HL-60 (cell line): Measurements from ENCODE around the gene TCF25.

Source experiments
- DNase-seq, 2 experiments: peaks; one replicate each; pipeline ENCODE4 v3.0.0-alpha.2; 2010 to 2020; ENCODE audit warnings: low read depth in 1 of 2, low spot score in 1 of 2
- H3K27ac ChIP-seq: fragments of 250-450 bp; sonication (Bioruptor Pico); replicated peaks from 2 replicates; pipeline ENCODE4 v1.5.1; 2020; ENCODE audit warnings: mild to moderate bottlenecking, moderate library complexity
- H3K27me3 ChIP-seq: fragments of 250-450 bp; sonication (Bioruptor Pico); 2 replicates; pipeline ENCODE4 v1.5.1; 2021; ENCODE audit warnings: mild to moderate bottlenecking, moderate library complexity; ENCODE audit not compliant: insufficient read depth, poor library complexity, severe bottlenecking
- H3K4me3 ChIP-seq: replicated peaks from 2 replicates; pipeline ENCODE4 v1.5.1; 2011; ENCODE audit warnings: mild to moderate bottlenecking, control low read depth, low read length; ENCODE audit not compliant: insufficient read depth
- GABPA ChIP-seq: IDR thresholded peaks from 2 replicates; pipeline ENCODE4 v1.6.1; 2012; ENCODE audit warnings: low read depth
- POLR2AphosphoS5 ChIP-seq: IDR thresholded peaks from 2 replicates; pipeline ENCODE4 v1.6.1; 2012; ENCODE audit warnings: low read depth
- REST ChIP-seq: IDR thresholded peaks from 2 replicates; pipeline ENCODE4 v1.6.1; 2012; ENCODE audit warnings: low read depth; ENCODE audit not compliant: insufficient replicate concordance
- SPI1 ChIP-seq: IDR thresholded peaks from 2 replicates; pipeline ENCODE4 v1.6.1; 2012; ENCODE audit warnings: low read depth, mild to moderate bottlenecking, borderline replicate concordance
- TF ChIP-seq, protein P1 (sequence below): IDR thresholded peaks from one replicate; pipeline ENCODE4 v1.5.1; 2011; ENCODE audit warnings: low read length, control low read depth, inconsistent platforms; ENCODE audit not compliant: insufficient read depth

Gene TCF25

DNA sequence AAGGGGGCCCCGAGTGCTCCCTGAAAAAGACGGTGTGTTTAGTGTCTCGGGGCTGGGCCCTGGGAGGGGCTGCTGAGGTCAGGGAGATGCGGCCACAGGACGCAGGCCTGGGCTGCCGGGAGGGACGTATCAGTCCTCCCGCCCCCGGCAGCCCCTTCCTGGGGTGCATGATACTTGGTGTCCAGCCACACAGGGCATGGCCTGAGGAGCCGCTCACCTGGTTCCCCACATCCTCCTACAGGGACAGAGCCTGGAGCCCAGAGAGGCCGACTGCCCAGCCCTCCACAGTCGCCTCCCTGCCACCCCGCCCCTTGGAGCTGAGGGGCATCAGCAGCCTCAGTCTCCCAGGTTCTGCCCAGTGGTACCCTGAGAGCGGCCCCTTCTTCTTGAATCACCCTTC, 63.1 kb downstream of the TCF25 start:
- H3K27me3 ChIP-seq: no peaks in the 10 kb centered on the region
- TF ChIP-seq, protein P1, sequence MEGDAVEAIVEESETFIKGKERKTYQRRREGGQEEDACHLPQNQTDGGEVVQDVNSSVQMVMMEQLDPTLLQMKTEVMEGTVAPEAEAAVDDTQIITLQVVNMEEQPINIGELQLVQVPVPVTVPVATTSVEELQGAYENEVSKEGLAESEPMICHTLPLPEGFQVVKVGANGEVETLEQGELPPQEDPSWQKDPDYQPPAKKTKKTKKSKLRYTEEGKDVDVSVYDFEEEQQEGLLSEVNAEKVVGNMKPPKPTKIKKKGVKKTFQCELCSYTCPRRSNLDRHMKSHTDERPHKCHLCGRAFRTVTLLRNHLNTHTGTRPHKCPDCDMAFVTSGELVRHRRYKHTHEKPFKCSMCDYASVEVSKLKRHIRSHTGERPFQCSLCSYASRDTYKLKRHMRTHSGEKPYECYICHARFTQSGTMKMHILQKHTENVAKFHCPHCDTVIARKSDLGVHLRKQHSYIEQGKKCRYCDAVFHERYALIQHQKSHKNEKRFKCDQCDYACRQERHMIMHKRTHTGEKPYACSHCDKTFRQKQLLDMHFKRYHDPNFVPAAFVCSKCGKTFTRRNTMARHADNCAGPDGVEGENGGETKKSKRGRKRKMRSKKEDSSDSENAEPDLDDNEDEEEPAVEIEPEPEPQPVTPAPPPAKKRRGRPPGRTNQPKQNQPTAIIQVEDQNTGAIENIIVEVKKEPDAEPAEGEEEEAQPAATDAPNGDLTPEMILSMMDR: no peak
- TF ChIP-seq POLR2AphosphoS5 (no peak), GABPA (no peak), REST (no peak), SPI1 (no peak)
- DNase-seq: no peak
- no peak overlapping the region for H3K4me3 ChIP-seq
- no peak overlapping the region for H3K27ac ChIP-seq

- DNase-seq: no peak
- TF ChIP-seq GABPA (no peak), REST (no peak), SPI1 (no peak), POLR2AphosphoS5 (no peak)
- TF ChIP-seq, protein P1: no peak
- Histone ChIP-seq H3K27ac (no peak overlapping the region), H3K27me3 (no peaks in the 10 kb centered on the region), H3K4me3 (no peak overlapping the region)
Measured at GRCh38 chr16:89936981-89937380, 63.6 kb downstream of the TCF25 start.

GRCh38 chr16:89938175-89938885, 64.9 kb downstream of the TCF25 start:
- Histone ChIP-seq H3K27ac (no peak overlapping the region), H3K4me3 (no peak overlapping the region), H3K27me3 (no peaks in the 10 kb centered on the region)
- TF ChIP-seq GABPA (no peak), REST (no peak), SPI1 (no peak), POLR2AphosphoS5 (no peak)
- TF ChIP-seq, protein P1: no peak
- no peak for DNase-seq
